Esophagus (tissue), 2 donors: ENCODE results near the gene SLC39A1. TPM values are rescaled to one million over a fixed set of nuclear protein-coding genes. Genes with fewer than 3 reads are reported as not detected.

Experiments used
- H3K27ac ChIP-seq, 2 donors: one replicate each; pipeline ENCODE4 v1.5.1; 2013; ENCODE audit warnings: low read depth in 2 of 2, mild to moderate bottlenecking in 2 of 2, inconsistent platforms in 1 of 2, low read length in 1 of 2, moderate library complexity in 1 of 2
- H3K27me3 ChIP-seq, 2 donors: one replicate each; pipeline ENCODE4 v1.6.1; 2013; ENCODE audit warnings: low read length in 2 of 2, control low read depth in 1 of 2, mild to moderate bottlenecking in 1 of 2; ENCODE audit not compliant: insufficient read depth in 2 of 2, control insufficient read depth in 1 of 2
- H3K36me3 ChIP-seq, 2 donors: one replicate each; pipeline ENCODE4 v1.6.1; 2013; ENCODE audit warnings: low read length in 1 of 2; ENCODE audit not compliant: control insufficient read depth in 2 of 2, insufficient read depth in 2 of 2
- H3K4me1 ChIP-seq, 2 donors: one replicate each; pipeline ENCODE4 v1.6.1; 2013; ENCODE audit warnings: low read length in 1 of 2; ENCODE audit not compliant: control insufficient read depth in 2 of 2, insufficient read depth in 2 of 2
- H3K4me3 ChIP-seq, 2 donors: one replicate each; pipeline ENCODE4 v1.5.1; 2013; ENCODE audit warnings: low read length in 2 of 2, mild to moderate bottlenecking in 2 of 2, low read depth in 1 of 2, moderate library complexity in 1 of 2
- H3K9me3 ChIP-seq, 2 donors: one replicate each; pipeline ENCODE4 v1.6.1; 2013; ENCODE audit warnings: mild to moderate bottlenecking in 2 of 2, low read depth in 1 of 2, low read length in 1 of 2, moderate library complexity in 1 of 2; ENCODE audit not compliant: control insufficient read depth in 2 of 2, insufficient read depth in 1 of 2
- WGBS, 2 donors: extraction: QIAGEN DNeasy Blood & Tissue Kit; methylation state at CpG; one replicate each; pipeline ENCODE4 v1.1.7; 2013; 5-methylcytosine and 5-hydroxymethylcytosine counted together
- polyA plus RNA-seq, 2 donors: library from polyadenylated mRNA; stranded (reverse); fragments of 200-250 nt; gene quantifications; one replicate each; pipeline ENCODE4 v1.2.3, GENCODE V29; 2013
- donor health status: healthy with polysubstance abuse.
- donor health status: Bipolar disorder and iron deficiency.

Gene SLC39A1
- polyA plus RNA-seq, 2 donors = 29.0 to 51.2 TPM

- H3K36me3 ChIP-seq = peaks cover 29 to 69% of the 10 kb centered on the region in 2 donors
- H3K4me1 ChIP-seq = no peaks in the 10 kb centered on the region
- no peak overlapping the region for H3K27ac ChIP-seq
- WGBS, 2 donors = 93 to 95% methylated on average over 12 of the region's 12 CpGs
- H3K9me3 ChIP-seq = no peaks in the 10 kb centered on the region
- no peaks in the 10 kb centered on the region for H3K27me3 ChIP-seq
- no peak overlapping the region for H3K4me3 ChIP-seq
Measured at GRCh38 chr1:153936011-153936802, 27.1 kb downstream of the SLC39A1 start.

DNA sequence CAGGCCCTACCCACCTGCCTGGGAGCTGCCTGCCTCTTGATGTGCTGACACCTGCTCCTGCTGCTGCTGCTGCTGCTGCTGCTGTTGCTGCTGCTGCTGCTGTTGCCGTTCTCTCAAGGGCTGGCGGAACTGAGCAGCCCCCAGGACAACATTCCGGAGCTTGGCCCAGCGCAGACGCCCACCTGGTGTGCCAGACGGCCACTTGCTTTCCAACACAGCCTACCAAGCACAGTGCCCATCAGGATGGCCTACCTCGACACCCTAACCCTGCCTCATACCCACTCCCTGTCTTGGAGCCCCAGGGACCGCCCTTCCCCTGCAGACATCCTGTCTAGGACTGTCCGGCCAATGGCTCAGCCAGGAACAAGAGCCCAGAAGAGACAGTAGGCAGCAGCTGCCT is 28.6 kb downstream of the SLC39A1 start:
- WGBS, 2 donors = 96 to 97% methylated on average over 9 of the region's 9 CpGs
- H3K36me3 ChIP-seq = peaks cover 25 to 62% of the 10 kb centered on the region in 2 donors

GRCh38 chr1:153933955-153934354 is 29.4 kb downstream of the SLC39A1 start:
- 95 to 97% methylated on average over 11 of the region's 11 CpGs for WGBS, 2 donors
- peaks cover 28 to 57% of the 10 kb centered on the region in 2 donors for H3K36me3 ChIP-seq

More for the DNA sequence above, 28.6 kb downstream of the SLC39A1 start:
- H3K27me3 ChIP-seq = no peaks in the 10 kb centered on the region
- H3K4me1 ChIP-seq = no peaks in the 10 kb centered on the region
- no peaks in the 10 kb centered on the region for H3K9me3 ChIP-seq
- H3K4me3 ChIP-seq = no peak overlapping the region
- H3K27ac ChIP-seq = no peak overlapping the region

DNA sequence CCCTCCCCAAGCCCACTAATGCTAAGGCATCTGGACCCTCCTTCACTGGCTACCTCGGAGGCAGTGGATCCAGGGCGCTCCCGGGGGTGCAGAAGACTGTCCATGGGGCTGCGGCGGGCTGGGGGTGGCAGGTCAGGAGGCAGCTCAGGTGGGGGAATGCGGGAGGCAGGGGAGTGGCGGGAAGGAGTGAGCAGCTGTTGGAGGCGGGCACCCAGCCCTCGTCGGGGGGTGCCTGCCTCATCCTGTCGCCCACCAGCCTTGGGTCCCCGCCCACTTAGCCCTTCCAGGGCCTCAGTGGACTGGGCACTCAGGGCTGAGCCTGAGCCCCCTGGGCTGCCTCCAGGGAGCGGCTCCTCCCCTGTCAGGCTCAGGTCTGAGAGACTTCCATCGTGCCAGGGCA is 29.9 kb downstream of the SLC39A1 start:
- WGBS, 2 donors = 93% methylated on average over 14 of the region's 14 CpGs
- Histone ChIP-seq H3K36me3 (peaks cover 28 to 53% of the 10 kb centered on the region in 2 donors), H3K27ac (no peak overlapping the region), H3K27me3 (no peaks in the 10 kb centered on the region), H3K4me3 (no peak overlapping the region), H3K9me3 (no peaks in the 10 kb centered on the region), H3K4me1 (no peaks in the 10 kb centered on the region)

More at GRCh38 chr1:153933955-153934354, 29.4 kb downstream of the SLC39A1 start:
- Histone ChIP-seq H3K27me3 (no peaks in the 10 kb centered on the region), H3K27ac (no peak overlapping the region), H3K4me1 (no peaks in the 10 kb centered on the region), H3K4me3 (no peak overlapping the region), H3K9me3 (no peaks in the 10 kb centered on the region)

DNA sequence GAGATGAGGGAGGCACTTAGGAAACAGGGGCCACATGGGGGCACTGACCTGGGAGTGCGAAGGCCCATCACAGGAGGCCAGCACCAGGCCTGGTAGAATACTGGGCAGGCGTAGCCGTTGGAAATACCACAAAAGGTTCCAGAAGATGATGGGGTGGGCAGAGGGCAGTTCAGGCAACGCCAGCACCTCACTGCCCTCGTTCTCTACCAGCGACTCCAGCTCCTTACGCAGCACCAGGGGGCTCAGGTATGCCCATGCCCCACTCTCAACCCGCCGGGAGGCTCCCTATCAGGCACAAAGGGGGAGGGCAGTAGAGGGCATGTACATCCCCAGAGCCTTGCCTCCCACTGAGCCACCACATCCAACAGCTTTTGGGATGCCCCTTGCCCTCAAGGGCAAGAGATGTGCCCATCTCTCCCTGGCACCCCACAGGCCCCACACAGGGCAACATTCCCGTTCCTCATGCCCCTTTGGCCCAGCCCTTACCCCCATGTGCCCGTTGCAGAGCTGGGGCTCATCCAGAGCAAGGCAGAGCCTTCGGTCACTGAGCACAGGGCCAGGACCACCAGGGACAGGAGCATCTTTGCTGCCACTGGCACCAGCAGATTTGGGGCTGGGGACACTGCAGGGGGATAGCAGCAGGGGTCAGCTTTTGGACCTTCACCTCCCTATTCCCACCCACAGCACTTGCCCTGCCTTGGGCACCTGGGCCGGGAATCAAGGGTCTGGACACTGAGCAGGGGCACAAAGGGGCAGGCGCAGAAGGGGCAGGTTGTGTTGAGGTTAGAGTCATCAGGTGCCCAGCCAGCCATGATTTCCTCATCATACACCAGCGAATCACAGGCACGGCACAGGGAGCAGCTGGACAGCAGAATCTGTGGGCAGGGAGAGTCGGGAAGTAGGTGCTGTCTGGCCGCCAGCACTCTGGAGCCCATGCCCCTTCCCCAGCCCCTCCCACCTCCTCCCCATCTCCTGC is 30.9 kb downstream of the SLC39A1 start:
- Histone ChIP-seq H3K4me3 (no peak overlapping the region), H3K27ac (no peak overlapping the region), H3K9me3 (no peaks in the 10 kb centered on the region), H3K4me1 (no peaks in the 10 kb centered on the region), H3K27me3 (no peaks in the 10 kb centered on the region), H3K36me3 (peaks cover 23 to 48% of the 10 kb centered on the region in 2 donors)
- 93 to 96% methylated on average over 18 of the region's 18 CpGs for WGBS, 2 donors

GRCh38 chr1:153929981-153930948 is 33.1 kb downstream of the SLC39A1 start:
- H3K27ac ChIP-seq = no peak overlapping the region
- H3K4me3 ChIP-seq = no peak overlapping the region
- H3K27me3 ChIP-seq = no peaks in the 10 kb centered on the region
- no peaks in the 10 kb centered on the region for H3K4me1 ChIP-seq
- H3K9me3 ChIP-seq = no peaks in the 10 kb centered on the region
- peaks cover 14 to 32% of the 10 kb centered on the region in 2 donors for H3K36me3 ChIP-seq
- WGBS, 2 donors = 84 to 85% methylated on average over 14 of the region's 14 CpGs

DNA sequence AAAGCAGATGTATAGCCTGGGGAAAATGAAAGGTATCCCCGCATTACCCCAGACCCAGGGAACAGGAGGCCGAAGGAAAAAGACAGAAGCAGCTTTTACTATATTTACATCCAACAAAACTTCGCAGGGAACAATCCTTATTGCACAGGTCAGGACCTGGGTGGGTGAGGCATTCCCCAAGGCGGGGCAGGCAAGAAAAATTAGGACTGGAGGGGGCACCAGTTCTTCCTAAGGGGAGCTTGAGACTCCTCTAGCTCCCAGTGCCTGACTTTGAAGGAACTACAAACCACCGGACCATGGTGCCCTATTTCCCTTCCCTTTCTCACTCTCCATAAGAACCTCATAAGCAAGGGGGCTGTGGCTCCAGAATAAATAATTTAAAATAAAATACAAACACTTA is 33.9 kb downstream of the SLC39A1 start:
- Histone ChIP-seq H3K9me3 (no peaks in the 10 kb centered on the region), H3K27ac (no peak overlapping the region), H3K4me1 (no peaks in the 10 kb centered on the region)

GRCh38 chr1:153928791-153929341 is 34.5 kb downstream of the SLC39A1 start:
- WGBS, 2 donors = 55 to 58% methylated on average over 4 of the region's 4 CpGs
- Histone ChIP-seq H3K4me1 (no peaks in the 10 kb centered on the region), H3K9me3 (no peaks in the 10 kb centered on the region), H3K27ac (no peak overlapping the region), H3K4me3 (no peak overlapping the region), H3K36me3 (peaks cover 7 to 25% of the 10 kb centered on the region in 2 donors), H3K27me3 (no peaks in the 10 kb centered on the region)

More for the DNA sequence above, 33.9 kb downstream of the SLC39A1 start:
- H3K27me3 ChIP-seq = no peaks in the 10 kb centered on the region
- 90 to 95% methylated on average over 5 of the region's 5 CpGs for WGBS, 2 donors
- H3K4me3 ChIP-seq = no peak overlapping the region
- peaks cover 7 to 27% of the 10 kb centered on the region in 2 donors for H3K36me3 ChIP-seq
